RWPE2 (cell line): Measurements from ENCODE around the gene ITGB6.
A peak's percentile ranks its signal among the peaks of the same experiment; 100 is the strongest.
"Not testable (repeated sequence)": the region's sequence is repeated elsewhere in the genome, so short reads cannot be mapped to it uniquely, and the experiment has no call there.

Experiments used
- ATAC-seq: fragments of 200-7000 bp; cut with Tn5 transposase; 3 replicates; pipeline ENCODE4 v1.9.1; 2021; ENCODE audit warnings: low read depth
- DNase-seq: peaks from one replicate; pipeline ENCODE4 v3.0.0-alpha.2; 2020; ENCODE audit warnings: low spot score
- H3K27ac ChIP-seq: fragments of 450-650 bp; 2 replicates; pipeline ENCODE4 v1.5.1; 2017; ENCODE audit warnings: mild to moderate bottlenecking; ENCODE audit not compliant: poor library complexity, severe bottlenecking
- H3K27me3 ChIP-seq: fragments of 250-450 bp; sonication (Bioruptor Pico); 2 replicates; pipeline ENCODE4 v1.5.1; 2021; ENCODE audit warnings: mild to moderate bottlenecking, moderate library complexity; ENCODE audit not compliant: insufficient read depth, poor library complexity, severe bottlenecking
- H3K36me3 ChIP-seq: fragments of 250-450 bp; sonication (Bioruptor Pico); 2 replicates; pipeline ENCODE4 v1.5.1; 2020; ENCODE audit warnings: low read depth, mild to moderate bottlenecking, moderate library complexity
- H3K4me1 ChIP-seq: fragments of 250-450 bp; sonication (Bioruptor Pico); 2 replicates; pipeline ENCODE4 v1.5.1; 2021; ENCODE audit warnings: mild to moderate bottlenecking, moderate library complexity; ENCODE audit not compliant: insufficient read depth, poor library complexity, severe bottlenecking
- H3K4me3 ChIP-seq: fragments of 250-450 bp; sonication (Bioruptor Pico); 2 replicates; pipeline ENCODE4 v1.5.1; 2021; ENCODE audit warnings: mild to moderate bottlenecking, moderate library complexity; ENCODE audit not compliant: severe bottlenecking
- H3K9me3 ChIP-seq: fragments of 250-450 bp; sonication (Bioruptor Pico); 2 replicates; pipeline ENCODE4 v1.5.1; 2021; ENCODE audit warnings: mild to moderate bottlenecking, moderate library complexity; ENCODE audit not compliant: severe bottlenecking
- CTCF ChIP-seq: fragments of 450-650 bp; IDR thresholded peaks from one replicate; pipeline ENCODE4 v1.5.1; 2017; ENCODE audit warnings: mild to moderate bottlenecking, moderate library complexity; ENCODE audit not compliant: poor library complexity, severe bottlenecking

Gene ITGB6

GRCh38 chr2:160199053-160199452, 1.0 kb downstream of the ITGB6 start:
- peak overlapping the region; percentile 98 for H3K27ac ChIP-seq
- peaks cover 40% of the 10 kb centered on the region for H3K36me3 ChIP-seq
- no peaks in the 10 kb centered on the region for H3K27me3 ChIP-seq
- no peaks in the 10 kb centered on the region for H3K9me3 ChIP-seq
- DNase-seq = no peak
- no peak for ATAC-seq
- TF ChIP-seq CTCF = no peak
- peak overlapping the region; percentile 41 for H3K4me3 ChIP-seq
- H3K4me1 ChIP-seq = peaks cover 52% of the 10 kb centered on the region

- peaks cover 66% of the 10 kb centered on the region for H3K4me1 ChIP-seq
- no peak for TF ChIP-seq CTCF
- no peaks in the 10 kb centered on the region for H3K27me3 ChIP-seq
- H3K27ac ChIP-seq = peak overlapping the region; percentile 98
- DNase-seq (no peak), ATAC-seq (0 out of 3 replicates have a peak, but pooled peaks have one; percentile 7)
- H3K4me3 ChIP-seq = peak overlapping the region; percentile 1
- H3K36me3 ChIP-seq = peaks cover 55% of the 10 kb centered on the region
- H3K9me3 ChIP-seq = no peaks in the 10 kb centered on the region
Measured at GRCh38 chr2:160197587-160197986, 2.5 kb downstream of the ITGB6 start.

- peaks cover 80% of the 10 kb centered on the region for H3K36me3 ChIP-seq
- ATAC-seq (no peak), DNase-seq (no peak)
- H3K27ac ChIP-seq = peak overlapping the region; percentile 98
- TF ChIP-seq CTCF = no peak
- no peaks in the 10 kb centered on the region for H3K9me3 ChIP-seq
- peaks cover 63% of the 10 kb centered on the region for H3K4me1 ChIP-seq
- H3K27me3 ChIP-seq = no peaks in the 10 kb centered on the region
- H3K4me3 ChIP-seq = no peak overlapping the region
Measured at GRCh38 chr2:160194946-160195345, 5.1 kb downstream of the ITGB6 start.

- Histone ChIP-seq H3K27ac (peak overlapping the region; percentile 98), H3K9me3 (no peaks in the 10 kb centered on the region), H3K4me1 (peaks cover 63% of the 10 kb centered on the region), H3K4me3 (no peak overlapping the region), H3K36me3 (peaks cover 80% of the 10 kb centered on the region), H3K27me3 (no peaks in the 10 kb centered on the region)
- TF ChIP-seq CTCF = no peak
- DNase-seq (no peak), ATAC-seq (peak; percentile 91)
Measured at GRCh38 chr2:160194351-160194750, 5.7 kb downstream of the ITGB6 start.

GRCh38 chr2:160181146-160181836, 18.8 kb downstream of the ITGB6 start:
- not testable (repeated sequence) for H3K4me3 ChIP-seq, DNase-seq

GRCh38 chr2:160180690-160181089, 19.4 kb downstream of the ITGB6 start:
- not testable (repeated sequence) for H3K4me3 ChIP-seq, DNase-seq, H3K9me3 ChIP-seq, ATAC-seq, H3K27me3 ChIP-seq, H3K4me1 ChIP-seq
- Histone ChIP-seq H3K36me3 (peaks cover 52% of the 10 kb centered on the region), H3K27ac (peak overlapping the region; percentile 21)

More at GRCh38 chr2:160181146-160181836, 18.8 kb downstream of the ITGB6 start:
- not testable (repeated sequence) for ATAC-seq, H3K4me1 ChIP-seq, H3K9me3 ChIP-seq, H3K27me3 ChIP-seq
- H3K27ac ChIP-seq = peak overlapping the region; percentile 21
- peaks cover 48% of the 10 kb centered on the region for H3K36me3 ChIP-seq
